IMR-90 (cell line): ENCODE data around the gene RHOBTB3. TPM values are rescaled to one million over a fixed set of nuclear protein-coding genes. Genes with fewer than 3 reads are reported as not detected.

Experiments
- ATAC-seq: fragments of 200-7000 bp; cut with Tn5 transposase; 2 replicates; pipeline ENCODE4 v1.9.1; 2020; ENCODE audit warnings: low read depth, mild to moderate bottlenecking, moderate library complexity
- BruUV-seq: library from RNA; stranded (reverse); fragments of 400-500 nt; replicated peaks from 2 replicates; lab custom pipeline; 2021; lab: Mats Ljungman, UMichigan
- CTCF ChIA-PET: fragments of 300-600 bp; formaldehyde crosslinking; extraction: SDS; loops from one replicate; lab custom pipeline; 2021; ENCODE audit warnings: antibody characterized with exemption; lab: Yijun Ruan, JAX
- POLR2A ChIA-PET: fragments of 300-600 bp; sonication (Branson Sonifier 250); formaldehyde crosslinking; loops from one replicate; lab custom pipeline; 2022; ENCODE audit warnings: antibody characterized with exemption; ENCODE audit not compliant: unreplicated experiment; lab: Charles Lee
- DNase-seq: peaks from one replicate; pipeline ENCODE4 v3.0.0; 2013
- H2AFZ ChIP-seq: replicated peaks from 2 replicates; pipeline ENCODE3; 2013; ENCODE audit warnings: low read length, mild to moderate bottlenecking; ENCODE audit not compliant: poor library complexity
- H2AK5ac ChIP-seq: 2 replicates; pipeline ENCODE4 v1.6.1; 2013; ENCODE audit warnings: low read depth, low read length, inconsistent platforms
- H2AK9ac ChIP-seq: replicated peaks from 2 replicates; pipeline ENCODE3; 2013; ENCODE audit warnings: mild to moderate bottlenecking, low read depth, low read length, moderate library complexity; ENCODE audit not compliant: poor library complexity
- H2BK120ac ChIP-seq: 2 replicates; pipeline ENCODE4 v1.6.1; 2013; ENCODE audit warnings: low read depth, low read length, inconsistent platforms
- H2BK15ac ChIP-seq: 3 replicates; pipeline ENCODE4 v1.6.1; 2013; ENCODE audit warnings: low read depth, low read length, inconsistent platforms
- H2BK20ac ChIP-seq: 2 replicates; pipeline ENCODE4 v1.6.1; 2013; ENCODE audit warnings: low read depth, mild to moderate bottlenecking, inconsistent platforms, low read length, moderate library complexity
- H2BK5ac ChIP-seq: 2 replicates; pipeline ENCODE4 v1.6.1; 2013; ENCODE audit warnings: mild to moderate bottlenecking, low read depth, low read length, inconsistent platforms; ENCODE audit not compliant: poor library complexity, severe bottlenecking
- H3K14ac ChIP-seq: replicated peaks from 2 replicates; pipeline ENCODE4 v1.6.1; 2013; ENCODE audit warnings: low read depth, low read length, inconsistent platforms
- H3K18ac ChIP-seq: 2 replicates; pipeline ENCODE4 v1.6.1; 2013; ENCODE audit warnings: low read depth, low read length, control low read depth
- H3K23ac ChIP-seq: 2 replicates; pipeline ENCODE4 v1.6.1; 2013; ENCODE audit warnings: low read depth, low read length, inconsistent platforms
- H3K27ac ChIP-seq: 2 replicates; pipeline ENCODE4 v1.5.1; 2013; ENCODE audit warnings: mild to moderate bottlenecking, control low read depth, low read length; ENCODE audit not compliant: insufficient read depth
- H3K27me3 ChIP-seq: 2 replicates; pipeline ENCODE4 v1.6.1; 2013; ENCODE audit warnings: low read length; ENCODE audit not compliant: control insufficient read depth, insufficient read depth
- H3K36me3 ChIP-seq: 2 replicates; pipeline ENCODE4 v1.6.1; 2013; ENCODE audit warnings: low read length, mixed read lengths; ENCODE audit not compliant: control insufficient read depth, insufficient read depth
- H3K4ac ChIP-seq: 2 replicates; pipeline ENCODE4 v1.6.1; 2013; ENCODE audit warnings: low read depth, low read length, inconsistent platforms
- H3K4me1 ChIP-seq: 2 replicates; pipeline ENCODE4 v1.6.1; 2013; ENCODE audit warnings: low read length, mixed read lengths; ENCODE audit not compliant: control insufficient read depth, insufficient read depth
- H3K4me2 ChIP-seq: 2 replicates; pipeline ENCODE4 v1.6.1; 2013; ENCODE audit warnings: low read depth, mild to moderate bottlenecking, control low read depth, low read length, moderate library complexity
- H3K4me3 ChIP-seq: 2 replicates; pipeline ENCODE4 v1.5.1; 2013; ENCODE audit warnings: low read depth, mild to moderate bottlenecking, control low read depth, low read length, moderate library complexity; ENCODE audit not compliant: insufficient read depth
- H3K56ac ChIP-seq: 2 replicates; pipeline ENCODE4 v1.6.1; 2013; ENCODE audit warnings: low read length, inconsistent platforms; ENCODE audit not compliant: insufficient read depth; ENCODE audit errors: extremely low read depth
- H3K79me1 ChIP-seq, 2 experiments: 2 replicates each; pipeline ENCODE4 v1.6.1; 2013; ENCODE audit warnings: low read length in 2 of 2, inconsistent platforms in 1 of 2, low read depth in 1 of 2
- H3K9ac ChIP-seq: 2 replicates; pipeline ENCODE4 v1.6.1; 2013; ENCODE audit warnings: low read depth, low read length, control low read depth
- H3K9me1 ChIP-seq: 2 replicates; pipeline ENCODE4 v1.6.1; 2013; ENCODE audit warnings: low read length, inconsistent platforms; ENCODE audit not compliant: insufficient read depth
- H3K9me3 ChIP-seq: 2 replicates; pipeline ENCODE4 v1.6.1; 2013; ENCODE audit warnings: low read length; ENCODE audit not compliant: control insufficient read depth, insufficient read depth
- H4K20me1 ChIP-seq: 2 replicates; pipeline ENCODE4 v1.6.1; 2013; ENCODE audit warnings: low read length, inconsistent platforms; ENCODE audit not compliant: insufficient read depth
- H4K5ac ChIP-seq: 2 replicates; pipeline ENCODE4 v1.6.1; 2013; ENCODE audit warnings: mild to moderate bottlenecking, low read depth, low read length, control low read depth
- H4K8ac ChIP-seq, 2 experiments: 2 replicates each; pipeline ENCODE4 v1.6.1; 2013; ENCODE audit warnings: low read depth in 2 of 2, low read length in 2 of 2, control low read depth in 1 of 2, inconsistent platforms in 1 of 2
- H4K91ac ChIP-seq: 2 replicates; pipeline ENCODE4 v1.6.1; 2013; ENCODE audit warnings: low read depth, low read length, inconsistent platforms; ENCODE audit not compliant: insufficient read depth
- BHLHE40 ChIP-seq: fragments of 150-350 bp; IDR thresholded peaks from 2 replicates; pipeline ENCODE4 v1.6.1; 2016; ENCODE audit warnings: mild to moderate bottlenecking, low read depth, low read length
- CEBPB ChIP-seq: IDR thresholded peaks from 2 replicates; pipeline ENCODE4 v1.6.1; 2012; ENCODE audit warnings: low read depth, low read length, improper control_type of control experiment
- FOS ChIP-seq: fragments of 150-350 bp; IDR thresholded peaks from 2 replicates; pipeline ENCODE4 v1.6.1; 2016; ENCODE audit warnings: low read depth, low read length
- MXI1 ChIP-seq: IDR thresholded peaks from 2 replicates; pipeline ENCODE4 v1.6.1; 2012; ENCODE audit warnings: low read depth, mild to moderate bottlenecking, low read length, moderate library complexity, borderline replicate concordance
- RCOR1 ChIP-seq: IDR thresholded peaks from 2 replicates; pipeline ENCODE4 v1.6.1; 2012; ENCODE audit warnings: mild to moderate bottlenecking, low read length, improper control_type of control experiment; ENCODE audit not compliant: insufficient replicate concordance
- WGBS, 2 experiments: methylation state at CpG; one replicate each; pipeline versions ENCODE4 v1.1.5 to v1.1.7; 2013; ENCODE audit warnings: missing lambda C conversion rate in 2 of 2; ENCODE audit not compliant: insufficient read length in 1 of 2; ENCODE audit errors: extremely low coverage in 2 of 2; 5-methylcytosine and 5-hydroxymethylcytosine counted together
- dilution Hi-C: fragments of 300-500 bp; cut with HindIII; formaldehyde crosslinking; loops from one replicate; pipeline ENCODE4 v1.14.3; 2018; ENCODE audit warnings: low sequenced_read_pairs; ENCODE audit not compliant: unreplicated experiment
- in situ Hi-C: fragments of 300-500 bp; cut with MboI; formaldehyde crosslinking; loops from 3 replicates; pipeline ENCODE4 v1.14.3; 2019; ENCODE audit warnings: low sequenced_read_pairs, inconsistent platforms, mixed read lengths
- intact Hi-C: fragments of 100-400 bp; cut with micrococcal nuclease; formaldehyde crosslinking; loops from 2 replicates; pipeline ENCODE4 v1.10.0; 2022
- polyA plus RNA-seq, 3 experiments: library from polyadenylated mRNA; depleted of rRNA; stranded (reverse); fragments of >200 nt; gene quantifications; 2 replicates each; pipeline ENCODE4 v1.2.3, GENCODE V29; 2012; ENCODE audit warnings: low replicate concordance in 1 of 3
- total RNA-seq: library from RNA; depleted of rRNA; stranded (reverse); fragments of >200 nt; gene quantifications from 2 replicates; pipeline ENCODE4 v1.2.3, GENCODE V29; 2012

The RHOBTB3 gene
- total and polyA plus RNA-seq, 2 of the 4 experiments (the other 2 are of a cell fraction), result 117 to 447 TPM

- Histone ChIP-seq H3K18ac (no peak overlapping the region), H4K8ac (no peak overlapping the region), H3K14ac (no peak overlapping the region), H3K56ac (no peak overlapping the region), H2BK15ac (no peak overlapping the region), H2AK9ac (no peak overlapping the region), H2BK5ac (no peak overlapping the region), H2AFZ (no peak overlapping the region), H3K23ac (no peak overlapping the region), H4K20me1 (no peaks in the 10 kb centered on the region), H3K9me3 (no peaks in the 10 kb centered on the region), H3K79me1 (no peaks in the 10 kb centered on the region; a peak in 1 of 4 replicates), H3K36me3 (no peaks in the 10 kb centered on the region), H3K27me3 (no peaks in the 10 kb centered on the region), H4K5ac (no peak overlapping the region), H4K91ac (no peak overlapping the region), H2BK120ac (no peak overlapping the region), H3K4me3 (no peak overlapping the region), H3K27ac (no peak overlapping the region), H3K9ac (no peak overlapping the region), H2AK5ac (no peak overlapping the region), H3K9me1 (no peaks in the 10 kb centered on the region; the same call in 1 of the 2 replicates), H3K4me2 (no peak overlapping the region), H3K4me1 (peaks cover 9% of the 10 kb centered on the region), H3K4ac (no peak overlapping the region), H2BK20ac (no peak overlapping the region)
- 100% methylated on average over 1 of the region's 5 CpGs; no CpG with 5 or more reads in 1 of the 2 experiments for WGBS, 2 experiments
- POLR2A ChIA-PET, result no interaction called here
- BruUV-seq, result no TSS peak
- dilution Hi-C loops (no loop called here), in situ Hi-C loops (no loop called here), intact Hi-C loops (no loop called here)
- peak; percentile 32; the same call in 1 of the 2 replicates for TF ChIP-seq CEBPB
- TF ChIP-seq FOS, result peak; percentile 77; the same call in 1 of the 2 replicates
- no peak for TF ChIP-seq MXI1
- no peak for TF ChIP-seq RCOR1
- peak; percentile 42; the same call in 1 of the 2 replicates for TF ChIP-seq BHLHE40
- ATAC-seq, result no peak
- peak; percentile 76 for DNase-seq
- CTCF ChIA-PET, result no interaction called here
Measured at GRCh38 chr5:95715799-95716461, 15.2 kb upstream of the RHOBTB3 start.
